ENCODE measurements around the gene DIAPH3. TPM values are rescaled to one million over a fixed set of nuclear protein-coding genes. Genes with fewer than 3 reads are reported as not detected.

Gene DIAPH3
- total and polyA plus RNA-seq, 2 of the 8 experiments (the other 6 are each of a cell fraction or from before 2014, with no cell fraction given), result 8.0 to 30.8 TPM

- WGBS, 2 experiments (ENCODE audit: extremely low coverage in 1 of 2, insufficient coverage in 1 of 2, insufficient read length in 1 of 2, insufficient replicate concordance in 2 of 2, low coverage in 1 of 2, low lambda C conversion rate in 2 of 2, missing lambda C conversion rate in 1 of 2), result 71% methylated on average over 7 of the region's 7 CpGs; no CpG with 5 or more reads in 1 of the 2 experiments
- Histone ChIP-seq H3K56ac (replicated peaks; ENCODE audit: insufficient read length, low read depth, low read length) (no peak overlapping the region), H3K23ac (ENCODE audit: insufficient read length) (no peak overlapping the region), H3K79me1 (ENCODE audit: low read depth, low read length) (no peaks in the 10 kb centered on the region), H2BK12ac (ENCODE audit: low read depth, low read length) (no peak overlapping the region), H3K36me3 (ENCODE audit: control insufficient read depth in 2 of 4, insufficient read depth in 4 of 4, low read length in 3 of 4) (no peaks in the 10 kb centered on the region), H2BK120ac (replicated peaks; ENCODE audit: low read depth, low read length) (no peak overlapping the region), H3K4me3 (ENCODE audit: extremely low read depth in 1 of 4, insufficient read depth in 2 of 4, low read depth in 3 of 4, low read length in 4 of 4) (no peak overlapping the region), H2AK5ac (ENCODE audit: low read depth, low read length) (no peak overlapping the region), H3K9ac (replicated peaks in 1 of 4; ENCODE audit: extremely low read depth in 1 of 4, low read depth in 3 of 4, low read length in 3 of 4) (no peak overlapping the region), H3K4me1 (replicated peaks in 1 of 4; ENCODE audit: control insufficient read depth in 3 of 4, insufficient read depth in 4 of 4, low read length in 3 of 4) (no peaks in the 10 kb centered on the region), H3K4ac (replicated peaks; ENCODE audit: insufficient read length, low read depth, low read length) (no peak overlapping the region), H2AFZ (ENCODE audit: low read length) (no peak overlapping the region), H3K79me2 (ENCODE audit: control insufficient read depth in 1 of 2, insufficient read depth in 2 of 2, low read length in 2 of 2) (no peaks in the 10 kb centered on the region), H2BK5ac (ENCODE audit: low read depth, low read length) (no peak overlapping the region), H3K18ac (ENCODE audit: extremely low read depth, low read length) (no peak overlapping the region), H2BK20ac (ENCODE audit: low read length) (no peak overlapping the region), H3K27me3 (replicated peaks in 1 of 4; ENCODE audit: control insufficient read depth in 3 of 4, extremely low read depth in 1 of 4, insufficient read depth in 3 of 4, low read length in 3 of 4) (no peaks in the 10 kb centered on the region), H3K27ac (ENCODE audit: low read depth, low read length) (no peak overlapping the region), H3K23me2 (ENCODE audit: low read depth, low read length) (no peaks in the 10 kb centered on the region), H4K8ac (ENCODE audit: extremely low read depth, insufficient read depth, low read length) (no peak overlapping the region), H3K14ac (ENCODE audit: insufficient read length) (no peak overlapping the region), H4K20me1 (replicated peaks in 1 of 2; ENCODE audit: control insufficient read depth in 1 of 2, insufficient read depth in 2 of 2, low read length in 2 of 2) (no peaks in the 10 kb centered on the region), H3K9me3 (ENCODE audit: insufficient read depth in 2 of 2, low read depth in 1 of 2, low read length in 1 of 2) (no peaks in the 10 kb centered on the region), H4K91ac (replicated peaks; ENCODE audit: insufficient read length, low read length) (no peak overlapping the region), H4K5ac (ENCODE audit: insufficient read length, low read depth, low read length) (no peak overlapping the region), H3K4me2 (ENCODE audit: insufficient read depth in 1 of 2, low read depth in 2 of 2, low read length in 2 of 2) (no peak overlapping the region), H2BK15ac (ENCODE audit: low read length) (no peak overlapping the region)
- no peak for DNase-seq (ENCODE audit: low read depth in 1 of 2, low spot score in 2 of 2)
- peak; percentile 7 for FAIRE-seq
- ChIA-PET POLR2A (ENCODE audit: partially characterized antibody) (no interaction called here), CTCF (ENCODE audit: partially characterized antibody) (interaction anchor here (0.5 to 3.9 kb wide), 28 partner anchors 8 to 466 kb away, joined by 3 to 21 read pairs (median 4); no protein-coding TSS in a partner anchor)
- TF ChIP-seq MAFK (IDR thresholded peaks at IDR 0.05; ENCODE audit: low read depth, low read length), result no peak
- TF ChIP-seq CHD2 (IDR thresholded peaks at IDR 0.05; ENCODE audit: low read length), result no peak
- peak; percentile 77 to 79 for TF ChIP-seq RAD21 (IDR thresholded peaks at IDR 0.05 in 1 of 2, conservative IDR thresholded peaks at IDR 0.05 in 1 of 2; ENCODE audit: low read depth in 2 of 2, low read length in 2 of 2)
- no peak for TF ChIP-seq CREB1 (IDR thresholded peaks at IDR 0.05)
- peak in 2 of 3 experiments; percentile 52 to 54; a peak in 3 of 4 replicates for TF ChIP-seq CTCF (IDR thresholded peaks at IDR 0.05; ENCODE audit: control extremely low read depth in 1 of 3, insufficient read depth in 1 of 3, low read depth in 1 of 3, low read length in 3 of 3)
- TF ChIP-seq EGR1 (IDR thresholded peaks at IDR 0.05; ENCODE audit: borderline replicate concordance, low read depth, low read length), result no peak
- no peak for TF ChIP-seq HDAC6 (IDR thresholded peaks at IDR 0.05; ENCODE audit: low read depth, low read length)
Observed at GRCh38 chr13:59906413-59907049, 257.2 kb downstream of the DIAPH3 start.

Measured in H1 (cell line).